ENCODE results near the gene DPP6.

- TF ChIP-seq CTCF (conservative IDR thresholded peaks at IDR 0.05; ENCODE audit: low read depth, low read length) = no peak
- TF ChIP-seq EZH2 (IDR thresholded peaks at IDR 0.05; ENCODE audit: low read length, unreplicated experiment) = no peak
- TF ChIP-seq EZH2phosphoT487 (IDR thresholded peaks at IDR 0.05; ENCODE audit: borderline replicate concordance, low read length) = no peak
Observed at GRCh38 chr7:154232700-154233099, 180.5 kb downstream of the DPP6 start.
